Measurements from ENCODE around the gene ICE2.

Gene ICE2

GRCh38 chr15:60478566-60479360, at the start of gene ICE2:
Gene ICE2 (minus strand): TSS chr15:60479142. CDS start chr15:60477977, 1,165 bp downstream.
- DNase-seq (ENCODE audit: low read depth, low spot score), result peak; percentile 98

- DNase-seq (ENCODE audit: low read depth, low spot score), result peak; percentile 12
Observed at GRCh38 chr15:60528530-60528929, 49.6 kb upstream of the ICE2 start.

- DNase-seq (ENCODE audit: low read depth, low spot score), result no peak
Observed at GRCh38 chr15:60527456-60527855, 48.5 kb upstream of the ICE2 start.

- DNase-seq (ENCODE audit: low read depth, low spot score), result no peak
Observed at GRCh38 chr15:60526127-60526616, 47.2 kb upstream of the ICE2 start.

GRCh38 chr15:60525341-60526039, 46.5 kb upstream of the ICE2 start:
- DNase-seq (ENCODE audit: low read depth, low spot score), result no peak

- DNase-seq (ENCODE audit: low read depth, low spot score), result peak; percentile 27
Observed at GRCh38 chr15:60523056-60523455, 44.1 kb upstream of the ICE2 start.

GRCh38 chr15:60520825-60521368, 42.0 kb upstream of the ICE2 start:
- peak; percentile 83 for DNase-seq (ENCODE audit: low read depth, low spot score)

GRCh38 chr15:60520013-60520824, 41.3 kb upstream of the ICE2 start:
- peak; percentile 25 for DNase-seq (ENCODE audit: low read depth, low spot score)

GRCh38 chr15:60519218-60519617, 40.3 kb upstream of the ICE2 start:
- peak; percentile 6 for DNase-seq (ENCODE audit: low read depth, low spot score)

- DNase-seq (ENCODE audit: low read depth, low spot score), result no peak
Observed at GRCh38 chr15:60518511-60518910, 39.6 kb upstream of the ICE2 start.

GRCh38 chr15:60514261-60514881, 35.4 kb upstream of the ICE2 start:
- no peak for DNase-seq (ENCODE audit: low read depth, low spot score)

GRCh38 chr15:60513676-60514075, 34.7 kb upstream of the ICE2 start:
- no peak for DNase-seq (ENCODE audit: low read depth, low spot score)

- no peak for DNase-seq (ENCODE audit: low read depth, low spot score)
Observed at GRCh38 chr15:60512937-60513336, 34.0 kb upstream of the ICE2 start.

GRCh38 chr15:60511351-60512031, 32.5 kb upstream of the ICE2 start:
- DNase-seq (ENCODE audit: low read depth, low spot score), result no peak

GRCh38 chr15:60510006-60510405, 31.1 kb upstream of the ICE2 start:
- DNase-seq (ENCODE audit: low read depth, low spot score), result no peak

- DNase-seq (ENCODE audit: low read depth, low spot score), result no peak
Observed at GRCh38 chr15:60509470-60509869, 30.5 kb upstream of the ICE2 start.

- no peak for DNase-seq (ENCODE audit: low read depth, low spot score)
Observed at GRCh38 chr15:60508442-60508841, 29.5 kb upstream of the ICE2 start.

GRCh38 chr15:60507596-60508424, 28.9 kb upstream of the ICE2 start:
- DNase-seq (ENCODE audit: low read depth, low spot score), result peak; percentile 79

- peak; percentile 7 for DNase-seq (ENCODE audit: low read depth, low spot score)
Observed at GRCh38 chr15:60496853-60497252, 17.9 kb upstream of the ICE2 start.

GRCh38 chr15:60494108-60494507, 15.2 kb upstream of the ICE2 start:
- DNase-seq (ENCODE audit: low read depth, low spot score), result no peak
